Brain microvascular endothelial cell (primary cell): Measurements from ENCODE around the gene COPS9.

Source experiments
- DNase-seq: peaks from one replicate; pipeline ENCODE4 v3.0.0-alpha.2; 2020
- H3K27ac ChIP-seq: fragments of 250-450 bp; sonication (Bioruptor Pico); 2 replicates; pipeline ENCODE4 v1.5.1; 2020; ENCODE audit warnings: mild to moderate bottlenecking, moderate library complexity
- H3K27me3 ChIP-seq: fragments of 250-450 bp; sonication (Bioruptor Pico); replicated peaks from 2 replicates; pipeline ENCODE4 v1.5.1; 2020; ENCODE audit warnings: mild to moderate bottlenecking
- H3K36me3 ChIP-seq: fragments of 250-450 bp; sonication (Bioruptor Pico); replicated peaks from 2 replicates; pipeline ENCODE4 v1.5.1; 2020; ENCODE audit warnings: mild to moderate bottlenecking
- H3K4me3 ChIP-seq: 2 replicates; pipeline ENCODE4 v1.5.1; 2011; ENCODE audit warnings: low read depth, mild to moderate bottlenecking, control low read depth, low read length, moderate library complexity
- in situ Hi-C: cut with HindIII; loops from 2 replicates; pipeline ENCODE4 v1.10.0; 2017; ENCODE audit warnings: low sequenced_read_pairs, low pct_ligation_motif_present
- TF ChIP-seq, protein P1 (sequence below): IDR thresholded peaks from 2 replicates; pipeline ENCODE4 v1.5.1; 2011; ENCODE audit warnings: low read depth, mild to moderate bottlenecking, moderate library complexity, low read length, control low read depth, inconsistent platforms; ENCODE audit errors: missing control alignments

The COPS9 gene

DNA sequence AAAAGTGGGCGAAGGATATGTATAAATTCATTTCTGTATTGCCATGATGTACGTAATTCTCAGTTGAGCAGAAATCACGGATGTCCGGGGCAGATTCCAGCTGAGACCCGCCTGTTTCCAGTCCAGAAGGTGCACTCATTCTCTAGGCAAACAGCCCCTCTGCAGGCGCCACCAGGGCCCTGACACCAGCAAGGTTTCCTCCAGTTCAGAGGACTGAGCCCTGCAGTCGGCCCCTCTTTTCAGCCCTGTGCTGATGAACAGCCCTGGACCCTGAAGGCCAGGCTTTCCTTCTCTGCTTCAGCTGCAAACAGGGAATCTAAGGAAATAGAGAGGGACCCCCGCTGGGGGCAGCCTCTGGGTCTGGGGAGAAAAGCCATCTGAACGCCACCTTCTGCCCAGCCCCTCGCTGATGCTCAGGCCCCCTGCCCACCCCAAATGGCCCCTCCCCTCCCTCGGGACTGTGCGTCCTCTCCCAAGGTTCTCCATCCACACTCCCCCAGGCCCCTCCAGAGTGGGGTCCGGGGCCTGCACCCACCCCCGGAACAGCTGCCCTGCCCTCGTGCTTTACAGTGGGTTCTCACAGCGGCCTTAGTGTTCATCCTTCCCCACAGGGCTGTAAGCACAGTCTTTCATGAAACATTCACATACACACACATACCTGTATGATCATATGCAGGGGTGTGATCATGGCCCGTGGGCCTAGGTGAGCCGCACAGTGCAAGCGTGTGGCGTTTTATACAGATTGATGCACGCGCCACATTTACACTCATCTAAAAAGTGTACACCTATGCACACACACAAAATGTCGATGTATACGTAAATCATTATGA, 12.1 kb downstream of the COPS9 start:
- H3K27ac ChIP-seq: no peak overlapping the region
- H3K4me3 ChIP-seq: no peak overlapping the region
- H3K27me3 ChIP-seq: no peaks in the 10 kb centered on the region
- peaks cover 12% of the 10 kb centered on the region for H3K36me3 ChIP-seq
- in situ Hi-C loops: no loop called here
- TF ChIP-seq, protein P1, sequence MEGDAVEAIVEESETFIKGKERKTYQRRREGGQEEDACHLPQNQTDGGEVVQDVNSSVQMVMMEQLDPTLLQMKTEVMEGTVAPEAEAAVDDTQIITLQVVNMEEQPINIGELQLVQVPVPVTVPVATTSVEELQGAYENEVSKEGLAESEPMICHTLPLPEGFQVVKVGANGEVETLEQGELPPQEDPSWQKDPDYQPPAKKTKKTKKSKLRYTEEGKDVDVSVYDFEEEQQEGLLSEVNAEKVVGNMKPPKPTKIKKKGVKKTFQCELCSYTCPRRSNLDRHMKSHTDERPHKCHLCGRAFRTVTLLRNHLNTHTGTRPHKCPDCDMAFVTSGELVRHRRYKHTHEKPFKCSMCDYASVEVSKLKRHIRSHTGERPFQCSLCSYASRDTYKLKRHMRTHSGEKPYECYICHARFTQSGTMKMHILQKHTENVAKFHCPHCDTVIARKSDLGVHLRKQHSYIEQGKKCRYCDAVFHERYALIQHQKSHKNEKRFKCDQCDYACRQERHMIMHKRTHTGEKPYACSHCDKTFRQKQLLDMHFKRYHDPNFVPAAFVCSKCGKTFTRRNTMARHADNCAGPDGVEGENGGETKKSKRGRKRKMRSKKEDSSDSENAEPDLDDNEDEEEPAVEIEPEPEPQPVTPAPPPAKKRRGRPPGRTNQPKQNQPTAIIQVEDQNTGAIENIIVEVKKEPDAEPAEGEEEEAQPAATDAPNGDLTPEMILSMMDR: no peak
- no peak for DNase-seq

DNA sequence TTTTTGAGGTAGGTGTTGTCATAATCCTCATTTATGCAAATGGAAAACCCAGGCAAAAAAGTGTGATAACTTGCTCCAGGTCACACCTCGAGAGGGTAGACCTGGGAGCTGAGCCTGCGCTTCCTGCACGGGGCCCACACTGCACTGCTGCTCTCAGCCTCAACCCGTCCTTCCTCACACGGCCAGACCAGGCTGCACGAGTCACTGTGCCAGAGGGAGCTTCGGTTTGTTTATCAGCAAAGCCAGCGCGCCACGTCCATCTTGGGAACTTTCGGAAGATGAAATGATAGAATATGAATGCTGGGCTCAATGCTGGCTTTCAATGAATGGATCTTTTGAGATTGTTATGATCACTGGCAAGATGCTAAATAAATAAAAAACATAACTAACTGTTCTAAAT, 14.4 kb downstream of the COPS9 start:
- in situ Hi-C loops: no loop called here
- DNase-seq: no peak
- no peak overlapping the region for H3K27ac ChIP-seq

DNA sequence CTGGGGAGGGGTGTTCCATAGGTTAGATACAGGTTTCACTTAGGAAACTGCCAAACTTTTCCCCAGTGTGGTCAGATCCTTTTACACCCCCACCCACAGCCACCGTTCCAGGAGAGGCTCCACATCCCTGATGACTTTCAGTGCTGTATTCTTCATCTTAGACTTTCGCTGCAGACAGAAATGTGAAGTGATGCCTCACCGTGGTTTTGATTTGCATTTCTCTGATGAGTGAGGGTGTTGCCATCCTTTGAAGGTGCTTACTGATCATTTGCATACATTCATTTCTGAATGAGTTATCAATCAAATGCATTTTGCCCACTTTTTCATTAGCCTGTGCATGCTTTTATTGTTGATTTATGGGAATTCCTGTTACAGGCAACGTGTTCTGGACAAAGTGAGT, 14.9 kb downstream of the COPS9 start:
- TF ChIP-seq, protein P1: no peak
- DNase-seq: no peak
- H3K27me3 ChIP-seq: no peaks in the 10 kb centered on the region
- in situ Hi-C loops: no loop called here
- H3K27ac ChIP-seq: no peak overlapping the region
- no peaks in the 10 kb centered on the region for H3K36me3 ChIP-seq
- H3K4me3 ChIP-seq: no peak overlapping the region

More for the DNA sequence above, 14.4 kb downstream of the COPS9 start:
- TF ChIP-seq, protein P1: no peak
- H3K4me3 ChIP-seq: no peak overlapping the region
- H3K27me3 ChIP-seq: no peaks in the 10 kb centered on the region
- H3K36me3 ChIP-seq: no peaks in the 10 kb centered on the region

DNA sequence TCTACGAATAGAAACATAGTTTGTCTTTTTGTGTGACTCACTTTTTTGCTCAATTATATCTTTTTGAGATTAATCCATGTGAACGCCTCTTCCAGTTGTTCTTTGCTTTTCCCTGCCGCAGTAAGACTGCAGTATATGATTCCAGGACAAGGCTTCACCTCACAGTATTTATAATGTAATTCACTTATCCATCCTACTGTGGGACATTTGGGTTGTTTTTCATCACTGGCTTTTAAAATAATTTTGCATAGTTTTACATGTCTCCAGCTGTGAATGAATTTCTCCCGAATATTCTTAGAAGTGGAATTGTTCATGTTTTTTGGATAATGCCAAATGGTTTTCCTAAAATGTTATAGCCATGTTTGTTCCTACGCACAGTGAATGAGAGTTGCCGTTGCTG, 21.9 kb downstream of the COPS9 start:
- Histone ChIP-seq H3K27ac (no peak overlapping the region), H3K27me3 (peaks cover 2% of the 10 kb centered on the region), H3K4me3 (no peak overlapping the region), H3K36me3 (no peaks in the 10 kb centered on the region)
- in situ Hi-C loops: no loop called here
- TF ChIP-seq, protein P1: no peak
- no peak for DNase-seq

DNA sequence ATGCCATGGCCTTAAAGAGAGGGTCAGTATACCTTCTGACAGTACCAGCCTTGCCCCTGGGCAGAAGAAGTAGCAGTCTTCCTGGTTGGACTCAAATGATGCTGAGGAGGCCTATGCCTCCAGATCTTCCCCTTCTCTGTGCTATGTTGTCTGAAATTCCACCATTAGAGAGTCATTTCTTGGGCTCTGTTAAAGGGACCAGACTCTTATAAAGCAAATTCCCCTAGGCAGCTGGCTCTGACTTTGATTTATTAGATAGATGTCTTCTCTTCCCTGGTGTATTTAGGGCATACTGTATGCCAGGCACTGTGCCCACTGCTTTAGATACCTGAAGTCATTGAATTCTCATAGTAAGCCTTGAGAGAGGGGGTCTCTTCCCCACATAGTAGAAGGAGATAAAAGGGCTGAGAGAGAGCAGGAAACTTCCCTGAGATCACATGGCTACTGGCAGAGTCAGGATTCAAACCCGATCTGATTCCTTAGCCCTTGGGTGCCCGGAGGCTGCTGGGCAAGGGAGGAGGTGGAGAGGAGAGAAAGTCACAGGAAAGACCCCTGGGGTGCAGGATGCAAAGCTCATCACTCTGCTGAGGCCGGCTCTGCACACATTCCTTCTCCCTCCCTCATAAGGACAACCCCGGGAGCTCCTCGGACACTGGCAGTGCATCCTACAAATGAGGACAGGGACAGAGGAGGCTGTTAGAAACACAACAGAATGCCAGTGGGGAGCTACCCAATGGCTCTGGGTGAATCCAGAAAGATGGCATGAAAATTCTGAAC, 23.0 kb downstream of the COPS9 start:
- H3K36me3 ChIP-seq: no peaks in the 10 kb centered on the region
- H3K27me3 ChIP-seq: peaks cover 2% of the 10 kb centered on the region
- no peak overlapping the region for H3K27ac ChIP-seq
- no peak overlapping the region for H3K4me3 ChIP-seq
- in situ Hi-C loops: no loop called here
- no peak for DNase-seq
- TF ChIP-seq, protein P1: no peak
